HG02852 (cell line): ENCODE measurements around the gene FANK1.
A peak's percentile ranks its signal among the peaks of the same experiment; 100 is the strongest.
"Not testable (repeated sequence)": the region's sequence is repeated elsewhere in the genome, so short reads cannot be mapped to it uniquely, and the experiment has no call there.

Source experiments
- ATAC-seq: cut with Tn5 transposase; IDR thresholded peaks from one replicate; pipeline ENCODE4 v1.9.1; 2021; ENCODE audit warnings: mild to moderate bottlenecking, moderate library complexity; ENCODE audit not compliant: unreplicated experiment

Gene FANK1

GRCh38 chr10:125886914-125887512 is 9.4 kb upstream of the FANK1 start:
- ATAC-seq = no peak

- ATAC-seq = not testable (repeated sequence)
Measured at GRCh38 chr10:125889441-125889840, 6.9 kb upstream of the FANK1 start.

GRCh38 chr10:125892402-125892801 is 4.0 kb upstream of the FANK1 start:
- not testable (repeated sequence) for ATAC-seq

- not testable (repeated sequence) for ATAC-seq
Measured at GRCh38 chr10:125894176-125894575, 2.2 kb upstream of the FANK1 start.

GRCh38 chr10:125895130-125896087 is 955 bp upstream of the FANK1 start:
- peak; percentile 53 for ATAC-seq

- not testable (repeated sequence) for ATAC-seq
Measured at GRCh38 chr10:125897317-125897716, 953 bp downstream of the FANK1 start.

GRCh38 chr10:125900963-125901362 is 4.6 kb downstream of the FANK1 start:
- not testable (repeated sequence) for ATAC-seq

GRCh38 chr10:125903135-125903640 is 6.8 kb downstream of the FANK1 start:
- not testable (repeated sequence) for ATAC-seq

- not testable (repeated sequence) for ATAC-seq
Measured at GRCh38 chr10:125905069-125905994, 9.0 kb downstream of the FANK1 start.

- ATAC-seq = not testable (repeated sequence)
Measured at GRCh38 chr10:125907598-125907997, 11.2 kb downstream of the FANK1 start.

GRCh38 chr10:125908813-125909212 is 12.4 kb downstream of the FANK1 start:
- not testable (repeated sequence) for ATAC-seq

- ATAC-seq = not testable (repeated sequence)
Measured at GRCh38 chr10:125909491-125909890, 13.1 kb downstream of the FANK1 start.

- ATAC-seq = no peak
Measured at GRCh38 chr10:125911145-125911544, 14.8 kb downstream of the FANK1 start.

GRCh38 chr10:125911990-125912389 is 15.6 kb downstream of the FANK1 start:
- ATAC-seq = no peak

- not testable (repeated sequence) for ATAC-seq
Measured at GRCh38 chr10:125913277-125913676, 16.9 kb downstream of the FANK1 start.

GRCh38 chr10:125916977-125917376 is 20.6 kb downstream of the FANK1 start:
- ATAC-seq = no peak

GRCh38 chr10:125917704-125918361 is 21.5 kb downstream of the FANK1 start:
- ATAC-seq = not testable (repeated sequence)

- not testable (repeated sequence) for ATAC-seq
Measured at GRCh38 chr10:125921643-125922306, 25.4 kb downstream of the FANK1 start.

GRCh38 chr10:125925262-125925834 is 29.0 kb downstream of the FANK1 start:
- ATAC-seq = no peak
